GM21619 (cell line): Measurements from ENCODE around the gene ADAP2.
"Not testable (repeated sequence)": the region's sequence is repeated elsewhere in the genome, so short reads cannot be mapped to it uniquely, and the experiment has no call there.

ENCODE experiments used
- ATAC-seq: cut with Tn5 transposase; IDR thresholded peaks from one replicate; pipeline ENCODE4 v1.9.1; 2021; ENCODE audit not compliant: unreplicated experiment

ADAP2 gene

DNA sequence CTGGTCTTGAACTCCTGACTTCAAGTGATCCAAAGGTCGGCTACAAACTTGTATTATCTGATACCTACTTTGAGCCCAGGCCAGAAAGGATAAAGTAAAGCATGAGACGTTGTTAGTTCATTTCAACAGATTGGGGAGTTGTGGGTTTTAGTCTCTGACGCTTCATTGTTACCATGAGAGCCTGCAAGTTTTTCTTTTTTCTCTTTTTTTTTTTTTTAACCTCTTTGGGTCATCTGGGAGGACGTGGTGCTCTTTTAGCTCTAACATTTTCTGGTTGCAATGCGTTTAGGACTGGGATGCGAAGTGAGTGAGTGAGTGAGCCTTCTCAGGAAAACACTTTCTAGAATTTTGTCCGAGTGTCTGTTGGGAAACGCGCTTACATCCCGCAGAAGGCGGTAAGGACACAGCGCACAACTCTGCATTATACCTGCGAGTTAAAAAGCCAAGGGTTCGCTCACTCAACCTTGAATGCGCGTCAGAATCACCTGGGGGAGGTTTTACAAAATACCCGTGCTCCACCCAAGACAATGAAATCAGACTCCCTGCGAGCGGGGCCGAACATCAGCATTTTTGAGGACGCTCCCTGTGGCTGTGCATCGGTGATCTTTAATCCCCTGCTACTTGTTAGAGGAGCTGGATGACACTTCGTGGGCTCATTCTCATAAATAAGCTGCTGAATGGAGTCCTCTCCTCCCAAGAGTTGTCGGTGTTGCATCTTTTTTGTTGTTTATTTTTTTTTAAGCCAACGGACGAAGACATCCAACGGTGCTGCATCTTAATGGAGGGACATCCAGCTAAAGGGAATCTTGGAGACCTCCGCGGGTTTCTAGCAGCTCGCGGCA lies 48.5 kb downstream of the ADAP2 start:
- peak; percentile 4 for ATAC-seq

DNA sequence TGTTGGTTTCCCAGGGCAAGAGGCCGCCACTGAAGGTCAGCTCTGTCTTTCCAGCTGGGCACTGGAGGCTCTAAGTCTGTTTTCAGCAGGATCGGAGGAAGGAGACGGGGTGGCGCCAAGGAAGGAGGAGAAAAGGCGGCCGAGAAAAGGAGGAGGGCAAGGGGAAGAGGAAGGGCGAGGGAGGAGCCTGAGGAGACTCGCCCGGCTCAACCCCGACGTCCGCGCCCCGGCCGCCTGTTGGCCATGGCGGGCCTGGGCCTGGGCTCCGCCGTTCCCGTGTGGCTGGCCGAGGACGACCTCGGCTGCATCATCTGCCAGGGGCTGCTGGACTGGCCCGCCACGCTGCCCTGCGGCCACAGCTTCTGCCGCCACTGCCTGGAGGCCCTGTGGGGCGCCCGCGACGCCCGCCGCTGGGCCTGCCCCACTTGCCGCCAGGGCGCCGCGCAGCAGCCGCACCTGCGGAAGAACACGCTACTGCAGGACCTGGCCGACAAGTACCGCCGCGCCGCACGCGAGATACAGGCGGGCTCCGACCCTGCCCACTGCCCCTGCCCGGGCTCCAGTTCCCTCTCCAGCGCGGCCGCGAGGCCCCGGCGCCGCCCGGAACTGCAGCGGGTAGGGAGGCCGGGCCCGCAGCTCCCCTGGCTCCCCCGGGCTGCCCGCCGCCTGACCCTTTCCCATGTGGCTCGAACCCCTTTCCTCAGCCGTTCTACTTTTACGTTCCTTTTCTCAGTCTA lies 49.3 kb downstream of the ADAP2 start, which contains the start of gene RNF135:
Gene RNF135 (plus strand): TSS at position 209 of the 737 bp plus-strand sequence. CDS start 35 bp downstream, at position 244.
- ATAC-seq, result peak; percentile 50

DNA sequence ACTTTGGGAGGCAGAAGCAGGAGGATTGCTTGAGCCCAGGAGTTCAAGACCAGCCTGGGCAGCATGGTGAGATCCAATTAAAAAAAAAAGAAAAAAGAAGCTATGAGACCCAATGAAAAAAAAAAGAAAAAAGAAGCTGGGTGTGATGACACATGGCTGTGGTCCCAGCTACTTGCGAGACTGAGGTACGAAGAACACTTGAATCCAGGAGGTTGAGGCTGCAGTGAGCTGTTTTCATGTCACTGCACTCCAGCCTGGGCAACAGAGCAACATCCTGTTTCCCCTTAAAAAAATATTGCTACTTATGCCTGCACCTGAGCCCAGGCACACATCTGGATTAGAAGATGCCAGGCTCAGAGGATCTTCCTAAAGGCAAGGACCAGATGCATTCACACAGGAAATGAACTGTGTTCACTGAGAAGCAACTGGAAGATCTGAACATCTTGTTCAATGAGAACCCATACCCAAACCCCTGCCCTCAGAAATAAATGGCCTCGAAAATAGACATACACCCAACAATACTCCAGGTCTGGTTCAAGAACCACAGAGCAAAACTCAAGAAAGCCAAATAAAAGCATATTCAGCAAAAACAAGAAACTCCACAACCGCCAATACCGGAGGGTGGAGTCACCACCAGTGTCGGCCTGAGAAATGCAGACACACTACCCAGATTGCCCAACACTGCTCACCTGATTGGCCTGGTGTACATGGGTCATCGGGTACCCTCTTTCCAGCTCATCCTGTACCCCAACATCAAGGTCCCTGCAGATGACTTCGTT lies 53.5 kb downstream of the ADAP2 start:
- ATAC-seq, result no peak

DNA sequence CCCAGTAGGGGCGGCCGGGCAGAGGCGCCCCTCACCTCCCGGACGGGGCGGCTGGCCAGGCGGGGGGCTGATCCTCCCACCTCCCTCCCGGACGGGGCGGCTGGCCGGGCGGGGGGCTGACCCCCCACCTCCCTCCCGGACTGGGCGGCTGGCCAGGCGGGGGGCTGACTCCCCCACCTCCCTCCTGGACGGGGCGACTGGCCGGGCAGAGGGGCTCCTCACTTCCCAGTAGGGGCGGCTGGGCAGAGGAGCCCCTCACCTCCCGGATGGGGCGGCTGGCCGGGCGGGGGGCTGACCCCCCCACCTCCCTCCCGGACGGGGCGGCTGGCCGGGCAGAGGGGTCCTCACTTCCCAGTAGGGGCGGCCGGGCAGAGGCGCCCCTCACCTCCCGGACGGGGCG lies 58.2 kb downstream of the ADAP2 start:
- not testable (repeated sequence) for ATAC-seq

DNA sequence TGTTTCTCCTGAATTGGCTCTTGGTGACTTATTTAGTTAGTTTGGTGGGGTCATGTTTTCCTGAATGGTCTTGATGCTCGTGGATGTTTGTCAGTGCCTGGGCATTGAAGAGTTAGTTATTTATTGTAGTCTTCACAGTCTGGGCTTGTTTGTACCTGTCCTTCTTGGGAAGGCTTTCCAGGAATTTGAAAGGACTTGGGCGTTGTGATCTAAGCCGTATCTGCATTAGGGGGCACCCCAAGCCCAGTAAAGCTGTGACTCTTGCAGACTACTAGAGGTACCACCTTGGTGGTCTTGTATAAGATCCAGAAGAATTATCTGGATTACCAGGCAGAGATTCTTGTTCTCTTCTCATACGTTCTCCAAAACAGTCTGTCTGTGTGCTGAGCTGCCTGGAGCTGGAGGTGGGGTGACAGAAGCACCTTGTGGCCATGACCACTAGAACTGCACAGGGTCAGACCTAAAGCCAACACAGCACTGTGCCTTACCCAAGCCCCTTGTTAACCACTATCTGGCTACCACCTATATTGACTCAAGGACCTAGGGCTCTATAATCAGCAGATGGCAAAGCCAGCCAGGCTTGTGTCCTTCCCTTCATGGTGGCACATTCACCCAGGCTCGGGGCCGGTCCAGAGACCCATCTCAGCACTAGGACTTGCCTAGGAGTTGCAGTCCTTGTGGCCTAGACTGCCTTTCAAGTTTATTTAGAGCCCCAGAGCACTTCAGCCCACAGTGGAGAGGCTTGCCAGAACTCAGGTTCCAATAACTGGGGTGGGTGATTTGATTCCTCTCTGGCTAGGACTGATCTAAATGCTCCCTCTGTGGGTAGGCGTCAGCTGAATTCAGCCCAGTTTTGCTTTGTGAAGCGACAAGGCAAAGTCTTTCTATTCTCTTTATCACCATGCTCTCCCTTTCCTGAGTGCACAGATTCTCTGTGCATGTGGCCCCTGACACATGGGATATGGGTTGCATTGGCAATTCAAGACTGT lies 60.1 kb downstream of the ADAP2 start:
- no peak for ATAC-seq

DNA sequence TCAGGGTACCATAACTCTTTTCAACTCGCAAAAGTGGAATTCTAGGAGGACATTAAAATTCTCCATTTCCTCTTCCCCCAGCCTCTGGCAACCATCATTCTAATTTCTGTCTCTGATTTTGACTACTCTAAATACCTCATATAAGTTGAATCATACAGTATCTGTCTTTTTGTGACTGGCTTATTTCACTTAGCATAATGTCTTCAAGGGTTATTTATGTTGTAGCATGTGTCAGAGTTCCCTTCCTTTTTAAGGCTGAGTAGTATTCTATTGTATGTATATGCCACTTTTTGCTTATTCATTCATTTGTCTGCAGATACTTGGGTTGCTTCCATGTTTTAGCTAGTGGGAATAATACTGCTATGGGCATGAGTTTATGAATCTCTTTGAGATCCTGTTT lies 61.1 kb downstream of the ADAP2 start:
- no peak for ATAC-seq

DNA sequence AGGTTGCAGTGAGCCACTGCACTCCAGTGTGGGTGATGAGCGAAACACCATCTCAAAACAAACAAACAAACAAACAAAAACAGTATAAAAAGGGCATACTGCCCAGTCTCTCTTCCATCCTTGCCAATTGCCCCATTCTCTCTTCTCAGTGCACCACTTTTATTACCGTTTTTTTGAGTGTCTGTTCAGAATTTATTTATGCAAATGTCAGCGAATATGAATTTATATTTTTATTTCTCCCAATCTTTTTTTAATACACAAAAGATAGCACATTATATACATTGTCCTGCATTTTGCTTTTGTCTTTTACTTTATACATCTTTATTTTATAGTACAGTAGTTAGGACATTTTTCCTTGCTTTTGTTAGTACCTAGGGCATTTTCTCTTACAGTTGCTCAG lies 68.7 kb downstream of the ADAP2 start:
- ATAC-seq, result no peak

DNA sequence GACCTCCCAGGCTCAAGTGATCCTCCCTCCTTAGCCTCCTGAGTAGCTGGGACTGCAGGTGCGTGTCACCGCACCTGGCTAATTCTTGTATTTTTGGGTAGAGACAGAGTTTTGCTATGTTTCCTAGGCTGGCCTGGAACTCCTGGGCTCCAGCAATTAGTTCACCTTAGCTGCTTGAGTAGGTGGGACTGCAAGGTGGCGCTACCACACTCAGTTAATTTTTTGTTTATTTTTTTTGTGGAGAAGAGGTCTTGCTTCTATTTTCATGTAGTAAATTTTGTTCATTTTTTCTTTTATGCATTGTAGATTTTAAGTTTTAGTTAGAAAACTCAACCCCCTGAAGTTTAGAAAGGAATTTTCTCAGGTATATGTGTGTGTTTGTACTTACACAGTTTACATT lies 70.8 kb downstream of the ADAP2 start:
- ATAC-seq, result no peak

DNA sequence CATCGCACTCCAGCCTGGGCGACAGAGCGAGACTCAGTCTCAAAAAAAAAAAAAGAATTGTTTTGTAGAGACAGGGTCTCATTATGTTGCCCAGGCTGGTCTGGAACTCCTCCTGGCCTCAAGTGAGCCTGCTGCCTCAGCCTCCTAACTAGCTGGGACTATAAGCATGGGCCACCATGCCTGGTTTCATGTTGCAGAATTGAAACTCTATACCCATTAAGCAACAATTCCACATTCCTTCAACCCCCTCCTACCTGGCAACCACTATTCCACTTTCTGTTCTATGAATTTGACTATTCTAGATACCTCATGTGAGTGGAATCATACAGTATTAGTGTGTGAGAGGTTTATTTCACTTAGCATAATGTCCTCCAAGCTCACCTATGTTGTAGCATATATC lies 73.6 kb downstream of the ADAP2 start:
- ATAC-seq, result no peak

DNA sequence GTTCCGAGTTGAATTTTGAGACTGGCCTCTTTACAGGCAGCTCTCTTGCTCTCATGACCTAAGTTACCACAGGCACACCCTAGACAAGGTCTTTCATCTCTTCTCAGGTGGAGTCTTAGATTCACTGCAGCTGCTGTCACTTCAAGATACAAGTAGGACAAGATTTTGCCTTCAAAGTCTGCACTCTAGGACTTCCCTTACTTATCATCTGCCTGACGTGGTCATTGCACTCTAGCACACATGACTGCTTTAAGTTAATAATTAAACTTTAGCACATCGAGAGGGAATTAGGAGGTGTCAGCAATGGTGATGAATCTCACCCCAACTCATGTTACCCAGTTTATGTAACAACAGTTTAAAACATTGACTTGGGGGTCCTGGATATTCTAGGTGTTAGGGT lies 74.7 kb downstream of the ADAP2 start:
- no peak for ATAC-seq

DNA sequence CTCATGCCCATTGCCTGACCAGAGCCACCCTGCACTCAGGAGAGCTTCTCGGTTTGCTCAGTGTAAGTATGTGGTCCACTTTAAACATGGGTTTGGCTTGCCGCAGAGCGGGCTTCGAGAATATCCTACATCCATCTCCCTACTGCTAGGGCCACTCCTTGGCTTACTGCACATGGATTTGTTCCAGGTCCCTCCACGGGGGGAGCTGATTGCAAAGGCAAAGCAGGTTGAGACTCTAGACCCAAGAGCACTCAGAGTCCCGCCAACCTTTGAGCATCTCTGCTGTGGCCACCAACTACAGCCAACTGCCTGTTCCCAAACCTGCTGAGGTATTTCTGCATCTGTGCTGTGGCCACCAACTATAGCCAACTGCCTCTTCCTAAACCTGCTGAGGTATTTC lies 75.5 kb downstream of the ADAP2 start:
- no peak for ATAC-seq

DNA sequence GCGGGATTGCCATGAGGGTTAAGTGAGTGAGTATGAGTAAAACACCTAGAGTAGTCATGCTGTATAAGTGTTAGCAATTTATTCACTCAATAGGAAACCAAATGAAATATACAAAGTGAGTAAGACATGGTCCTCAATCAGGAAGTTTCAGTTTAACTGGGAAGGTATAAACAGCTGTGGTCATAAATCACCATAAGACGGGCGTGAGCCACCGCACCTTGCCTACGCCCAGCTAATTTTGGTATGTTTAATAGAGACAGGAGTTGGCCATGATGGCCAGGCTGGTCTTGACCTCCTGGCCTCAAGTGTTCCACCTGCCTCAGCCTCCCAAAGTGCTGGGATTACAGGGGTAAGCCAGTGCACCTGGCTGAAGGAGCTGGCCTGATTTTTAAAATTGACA lies 76.1 kb downstream of the ADAP2 start:
- ATAC-seq, result no peak

DNA sequence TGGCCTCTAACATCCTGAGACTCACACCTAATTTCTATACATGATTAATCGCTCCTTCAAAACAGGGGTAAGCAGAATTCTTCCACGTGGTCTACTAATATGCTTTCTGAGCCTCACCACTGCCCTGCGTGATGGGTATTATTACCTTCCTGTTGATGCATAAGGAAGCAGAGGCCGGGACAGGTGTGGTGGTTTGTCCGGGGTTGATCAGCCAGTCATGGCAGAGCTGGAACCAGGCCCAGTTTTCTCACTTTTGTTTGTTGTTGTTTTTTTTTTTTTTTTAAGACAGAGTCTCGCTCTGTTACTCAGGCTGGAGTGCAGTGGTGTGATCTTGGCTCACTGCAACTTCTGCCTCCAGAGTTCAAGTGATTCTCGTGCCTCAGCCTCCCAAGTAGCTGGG lies 80.3 kb downstream of the ADAP2 start:
- no peak for ATAC-seq

DNA sequence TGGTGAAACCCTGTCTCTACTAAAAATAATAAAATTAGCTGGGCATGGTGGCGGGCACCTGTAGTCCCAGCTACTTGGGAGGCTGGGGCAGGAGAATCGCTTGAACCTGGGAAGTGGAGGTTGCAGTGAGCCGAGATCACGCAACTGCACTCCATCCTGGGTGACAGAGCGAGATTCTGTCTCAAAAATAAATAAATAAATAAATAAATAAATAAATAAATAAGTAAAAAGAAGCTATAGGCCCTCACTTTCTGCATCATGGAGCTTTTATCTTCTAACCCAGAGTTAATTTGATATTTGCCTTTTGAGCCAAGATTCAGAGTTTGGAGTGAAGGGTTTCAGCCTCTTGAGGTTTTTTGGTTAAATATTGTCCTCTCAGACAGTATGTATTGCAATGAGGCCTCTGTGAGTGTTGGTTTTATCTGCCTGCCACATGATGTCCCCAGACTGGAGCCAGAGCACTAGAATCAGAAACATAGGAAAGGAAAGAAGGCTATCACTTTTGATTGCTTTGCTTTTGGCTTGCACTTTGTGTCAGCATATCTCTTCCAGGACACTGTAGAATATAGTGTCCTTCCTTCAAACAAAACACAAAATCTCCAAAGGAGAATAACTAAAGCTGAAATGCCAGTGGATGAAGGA lies 81.6 kb downstream of the ADAP2 start:
- ATAC-seq, result no peak

DNA sequence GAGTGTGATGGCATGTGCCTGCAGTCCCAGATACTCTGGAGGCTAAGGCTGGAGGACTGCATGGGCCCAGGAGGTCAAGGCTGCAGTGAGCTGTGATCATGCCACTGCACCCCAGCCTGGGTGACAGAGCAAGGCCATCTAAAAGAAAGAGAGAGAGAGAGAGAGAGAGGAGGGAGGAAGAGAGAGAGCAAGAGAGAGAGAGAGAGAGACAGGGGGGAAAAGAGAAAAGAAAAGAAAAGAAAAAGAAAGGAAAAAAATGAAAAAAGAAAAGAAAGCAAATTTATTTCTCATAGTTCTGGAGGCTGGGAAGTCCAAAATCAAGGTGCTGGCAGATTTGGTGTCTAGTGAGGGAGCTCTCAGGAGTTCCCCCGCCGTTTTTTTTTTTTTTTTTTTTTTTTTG lies 82.4 kb downstream of the ADAP2 start:
- no peak for ATAC-seq

DNA sequence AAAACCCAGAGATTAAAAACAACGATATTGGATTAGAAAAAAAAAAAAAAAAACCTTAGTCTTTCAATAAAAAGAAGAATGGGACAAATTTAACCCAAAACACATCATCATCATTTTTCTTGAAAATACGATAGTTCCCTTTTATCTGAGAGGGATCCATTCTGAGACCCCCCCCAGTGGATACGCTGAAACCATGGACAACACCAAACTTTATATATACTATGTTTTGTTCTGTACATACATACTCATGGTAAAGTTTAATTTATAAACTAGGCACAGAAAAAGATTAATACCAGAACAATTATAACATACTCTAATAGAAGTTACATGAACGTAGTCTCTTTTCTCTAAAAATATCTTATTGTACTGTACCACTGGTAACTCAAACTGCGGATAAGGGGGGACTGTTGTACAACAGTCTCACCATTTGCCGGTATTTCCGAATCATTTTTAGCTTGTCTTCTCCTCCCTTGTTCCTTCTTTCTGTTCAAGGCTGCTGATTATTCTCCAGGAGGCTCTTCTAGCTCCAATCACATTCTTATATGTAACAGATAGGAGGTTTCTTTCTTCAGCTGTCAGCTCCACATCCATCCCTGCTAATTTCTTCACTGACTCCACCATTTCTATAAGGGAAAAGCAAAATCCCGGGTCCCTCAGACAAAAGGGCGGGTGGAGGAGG lies 86.1 kb downstream of the ADAP2 start:
- ATAC-seq, result no peak

DNA sequence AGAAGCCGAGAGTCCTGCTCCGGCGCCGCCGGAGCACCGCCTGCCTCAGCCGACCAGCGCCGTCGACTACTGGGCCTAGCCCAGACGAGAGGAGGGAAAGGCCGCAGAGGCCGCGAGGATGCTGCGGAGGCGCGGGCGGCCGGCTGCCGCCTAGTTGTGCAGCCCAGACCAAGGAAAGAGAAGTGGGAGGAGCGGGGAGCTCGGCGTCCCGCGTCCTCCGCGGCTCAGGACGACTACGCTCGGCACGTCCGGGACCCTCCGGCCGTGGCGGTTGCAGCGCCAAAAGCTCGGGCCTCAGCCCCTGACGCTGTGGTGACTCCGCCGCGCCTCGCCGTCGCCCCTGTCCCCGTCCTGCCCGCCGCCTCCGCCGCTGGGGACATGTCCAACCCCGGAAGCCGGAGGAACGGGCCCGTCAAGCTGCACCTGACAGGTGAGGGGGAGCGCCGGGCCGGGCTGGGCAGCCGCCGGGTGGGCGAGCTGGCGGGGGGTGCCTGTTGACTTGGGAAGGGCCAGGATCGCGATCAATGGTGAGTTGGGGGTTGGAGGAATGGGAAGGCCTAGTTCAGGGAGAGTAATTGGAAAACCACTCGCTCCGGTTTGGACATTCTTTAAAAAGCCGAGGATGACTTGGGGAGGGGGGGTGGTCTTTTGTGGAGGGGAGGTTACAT lies 86.8 kb downstream of the ADAP2 start:
- no peak for ATAC-seq
